ENCODE measurements around the gene CD86. TPM values are rescaled to one million over a fixed set of nuclear protein-coding genes. Genes with fewer than 3 reads are reported as not detected.

Gene CD86
- total RNA-seq, 4 donors from 2014 or later, result 7.0 to 61.4 (median 11.8) TPM

GRCh38 chr3:122014741-122015140 lies 40.4 kb upstream of the CD86 start:
- TF ChIP-seq CTCF (IDR thresholded peaks at IDR 0.05; ENCODE audit: low read depth), result no peak

GRCh38 chr3:122019493-122019892 lies 35.7 kb upstream of the CD86 start:
- no peak for TF ChIP-seq CTCF (IDR thresholded peaks at IDR 0.05; ENCODE audit: low read depth)

- TF ChIP-seq CTCF (IDR thresholded peaks at IDR 0.05; ENCODE audit: low read depth), result no peak
These were observed 34.1 kb upstream of the CD86 start for GRCh38 chr3:122021037-122021436.

GRCh38 chr3:122021811-122022401 lies 33.3 kb upstream of the CD86 start, which contains the start of gene ILDR1:
Gene ILDR1 (minus strand): TSS chr3:122022247. CDS start chr3:122022077, 170 bp downstream.
- no peak for TF ChIP-seq CTCF (IDR thresholded peaks at IDR 0.05; ENCODE audit: low read depth)

GRCh38 chr3:122023335-122023910 lies 31.7 kb upstream of the CD86 start:
- TF ChIP-seq CTCF (IDR thresholded peaks at IDR 0.05; ENCODE audit: low read depth), result no peak

GRCh38 chr3:122024800-122025199 lies 30.4 kb upstream of the CD86 start:
- no peak for TF ChIP-seq CTCF (IDR thresholded peaks at IDR 0.05; ENCODE audit: low read depth)

GRCh38 chr3:122025296-122025695 lies 29.9 kb upstream of the CD86 start:
- TF ChIP-seq CTCF (IDR thresholded peaks at IDR 0.05; ENCODE audit: low read depth), result no peak

Measured in subcutaneous adipose tissue (tissue), 4 donors.